Karpas-422 (cell line): Measurements from ENCODE around the gene RSPH4A. TPM values are rescaled to one million over a fixed set of nuclear protein-coding genes. Genes with fewer than 3 reads are reported as not detected.

Source experiments
- DNase-seq: peaks from one replicate; pipeline ENCODE4 v3.0.0-alpha.2; 2015
- H2AFZ ChIP-seq: fragments of 200-600 bp; sonication (generic); 2 replicates; pipeline ENCODE4 v1.6.1; 2014; ENCODE audit warnings: antibody characterized with exemption, low read length, mixed read lengths
- H3K27ac ChIP-seq: fragments of 200-600 bp; sonication (generic); 2 replicates; pipeline ENCODE4 v1.5.1; 2014; ENCODE audit warnings: mild to moderate bottlenecking, low read length, moderate library complexity
- H3K27me3 ChIP-seq: fragments of 200-600 bp; sonication (generic); 2 replicates; pipeline ENCODE4 v1.6.1; 2014; ENCODE audit warnings: low read length, mixed read lengths
- H3K36me3 ChIP-seq: fragments of 200-600 bp; sonication (generic); 2 replicates; pipeline ENCODE4 v1.6.1; 2014; ENCODE audit warnings: low read length, mixed read lengths; ENCODE audit not compliant: insufficient read depth
- H3K4me1 ChIP-seq: fragments of 200-600 bp; sonication (generic); 2 replicates; pipeline ENCODE4 v1.6.1; 2014; ENCODE audit warnings: mild to moderate bottlenecking, low read length, mixed read lengths
- H3K4me2 ChIP-seq: fragments of 200-600 bp; sonication (generic); 2 replicates; pipeline ENCODE4 v1.6.1; 2014; ENCODE audit warnings: low read length, low read depth, mild to moderate bottlenecking; ENCODE audit not compliant: poor library complexity, severe bottlenecking
- H3K4me3 ChIP-seq: fragments of 200-600 bp; sonication (generic); 2 replicates; pipeline ENCODE4 v1.5.1; 2014; ENCODE audit warnings: mild to moderate bottlenecking, antibody characterized with exemption, low read length, mixed read lengths
- H3K79me2 ChIP-seq: fragments of 200-600 bp; sonication (generic); 2 replicates; pipeline ENCODE4 v1.6.1; 2014; ENCODE audit warnings: mild to moderate bottlenecking, low read length, mixed read lengths
- H3K9ac ChIP-seq: fragments of 200-600 bp; sonication (generic); 2 replicates; pipeline ENCODE4 v1.6.0; 2014; ENCODE audit warnings: low read length
- H3K9me2 ChIP-seq: fragments of 200-600 bp; sonication (generic), shearing (Covaris generic); replicated peaks from 2 replicates; pipeline ENCODE4 v1.6.0; 2014; ENCODE audit warnings: mild to moderate bottlenecking, low read length, moderate library complexity; ENCODE audit not compliant: insufficient read depth
- H3K9me3 ChIP-seq: fragments of 300-700, 200-600 bp; sonication (generic); 2 replicates; pipeline ENCODE4 v1.6.1; 2014; ENCODE audit warnings: low read length, mixed read lengths
- H4K20me1 ChIP-seq: fragments of 200-600 bp; sonication (generic); 2 replicates; pipeline ENCODE4 v1.6.1; 2014; ENCODE audit warnings: mild to moderate bottlenecking, antibody characterized with exemption, low read length, low read depth; ENCODE audit not compliant: insufficient read depth
- total RNA-seq: library from RNA; depleted of rRNA; stranded (reverse); fragments of >200 nt; shearing (Covaris generic); gene quantifications from 2 replicates; pipeline ENCODE4 v1.2.3, GENCODE V29; 2014; ENCODE audit warnings: low replicate concordance

Gene RSPH4A
- total RNA-seq, 1 experiment from 2014 or later, result not detected

- Histone ChIP-seq H3K9me2 (no peaks in the 10 kb centered on the region), H3K27ac (no peak overlapping the region), H3K4me1 (peaks cover 47% of the 10 kb centered on the region), H3K9me3 (no peaks in the 10 kb centered on the region), H3K9ac (peak overlapping the region; percentile 54), H3K27me3 (no peaks in the 10 kb centered on the region), H3K36me3 (peaks cover 16% of the 10 kb centered on the region; the same call in 1 of the 2 replicates), H3K4me3 (peak overlapping the region; percentile 84), H3K79me2 (peaks cover 81% of the 10 kb centered on the region), H2AFZ (no peak overlapping the region), H4K20me1 (peaks cover 3% of the 10 kb centered on the region; the same call in 1 of the 2 replicates), H3K4me2 (peak overlapping the region; percentile 88)
- DNase-seq, result no peak
Observed at GRCh38 chr6:116665464-116665863, 49.2 kb downstream of the RSPH4A start.

DNA sequence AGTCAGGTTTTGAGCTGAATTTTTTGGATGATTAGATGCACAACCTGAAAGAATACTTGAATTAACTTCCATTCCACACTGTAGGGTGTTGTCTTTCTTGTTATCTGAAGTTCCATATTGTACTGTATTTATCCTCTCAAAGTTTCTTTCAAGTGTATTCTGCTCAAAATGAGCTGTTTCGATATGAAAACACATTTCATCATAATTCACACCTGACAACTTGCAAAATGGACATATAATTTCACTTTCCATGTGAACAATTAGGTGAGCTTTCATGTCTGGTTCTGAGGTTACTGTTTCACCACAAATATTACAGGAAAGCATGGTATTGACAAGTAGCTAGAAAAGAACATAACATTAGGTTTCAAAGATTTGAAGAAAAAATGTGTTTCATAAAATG, 50.6 kb downstream of the RSPH4A start:
- Histone ChIP-seq H3K27me3 (no peaks in the 10 kb centered on the region), H3K9ac (peak overlapping the region; percentile 54), H3K4me2 (peak overlapping the region; percentile 88), H3K9me3 (no peaks in the 10 kb centered on the region), H3K79me2 (peaks cover 67% of the 10 kb centered on the region), H3K4me1 (peaks cover 45% of the 10 kb centered on the region), H3K27ac (peak overlapping the region; percentile 76; the same call in 1 of the 2 replicates), H3K36me3 (peaks cover 16% of the 10 kb centered on the region; the same call in 1 of the 2 replicates), H3K9me2 (no peaks in the 10 kb centered on the region), H3K4me3 (peak overlapping the region; percentile 84), H2AFZ (no peak overlapping the region), H4K20me1 (peaks cover 3% of the 10 kb centered on the region; the same call in 1 of the 2 replicates)
- DNase-seq, result no peak

GRCh38 chr6:116667623-116668022, 51.3 kb downstream of the RSPH4A start:
- H3K9me3 ChIP-seq, result no peaks in the 10 kb centered on the region
- H3K27ac ChIP-seq, result peak overlapping the region; percentile 76
- H3K9ac ChIP-seq, result peak overlapping the region; percentile 78
- H3K36me3 ChIP-seq, result peaks cover 12% of the 10 kb centered on the region; the same call in 1 of the 2 replicates
- H2AFZ ChIP-seq, result no peak overlapping the region
- peak; percentile 81 for DNase-seq
- H4K20me1 ChIP-seq, result peaks cover 3% of the 10 kb centered on the region; the same call in 1 of the 2 replicates
- H3K79me2 ChIP-seq, result peaks cover 60% of the 10 kb centered on the region
- peak overlapping the region; percentile 88 for H3K4me2 ChIP-seq
- no peaks in the 10 kb centered on the region for H3K27me3 ChIP-seq
- peaks cover 38% of the 10 kb centered on the region for H3K4me1 ChIP-seq
- peak overlapping the region; percentile 84 for H3K4me3 ChIP-seq
- no peaks in the 10 kb centered on the region for H3K9me2 ChIP-seq

- Histone ChIP-seq H3K4me2 (no peak overlapping the region), H3K79me2 (peaks cover 13% of the 10 kb centered on the region), H3K36me3 (no peaks in the 10 kb centered on the region), H3K27ac (no peak overlapping the region), H2AFZ (no peak overlapping the region), H3K9me3 (no peaks in the 10 kb centered on the region), H3K9me2 (no peaks in the 10 kb centered on the region), H4K20me1 (no peaks in the 10 kb centered on the region), H3K4me3 (no peak overlapping the region), H3K9ac (no peak overlapping the region), H3K27me3 (no peaks in the 10 kb centered on the region), H3K4me1 (no peaks in the 10 kb centered on the region)
- DNase-seq, result no peak
Observed at GRCh38 chr6:116672306-116672705, 56.0 kb downstream of the RSPH4A start.

GRCh38 chr6:116676021-116676420, 59.7 kb downstream of the RSPH4A start:
- Histone ChIP-seq H3K36me3 (no peaks in the 10 kb centered on the region), H3K27me3 (no peaks in the 10 kb centered on the region), H3K4me3 (no peak overlapping the region), H4K20me1 (no peaks in the 10 kb centered on the region), H3K4me2 (no peak overlapping the region), H2AFZ (peak overlapping the region; percentile 20), H3K9me2 (no peaks in the 10 kb centered on the region), H3K9ac (no peak overlapping the region), H3K9me3 (no peaks in the 10 kb centered on the region), H3K27ac (no peak overlapping the region), H3K79me2 (no peaks in the 10 kb centered on the region; the same call in 1 of the 2 replicates), H3K4me1 (peaks cover 6% of the 10 kb centered on the region)
- DNase-seq, result no peak

- peaks cover 25% of the 10 kb centered on the region for H3K4me1 ChIP-seq
- H3K9me3 ChIP-seq, result no peaks in the 10 kb centered on the region
- peak; percentile 97 for DNase-seq
- H3K79me2 ChIP-seq, result peaks cover 48% of the 10 kb centered on the region
- H3K9me2 ChIP-seq, result no peaks in the 10 kb centered on the region
- peak within 1 kb of the TSS; percentile 93 for H3K9ac ChIP-seq
- H3K27me3 ChIP-seq, result no peaks in the 10 kb centered on the region
- no peaks in the 10 kb centered on the region for H4K20me1 ChIP-seq
- peaks cover 15% of the 10 kb centered on the region for H3K36me3 ChIP-seq
- peak within 1 kb of the TSS; percentile 97 for H3K4me3 ChIP-seq
- H3K4me2 ChIP-seq, result peak within 1 kb of the TSS; percentile 99
- H3K27ac ChIP-seq, result peak within 1 kb of the TSS; percentile 62
- peak within 1 kb of the TSS; percentile 83 for H2AFZ ChIP-seq
Observed at GRCh38 chr6:116680880-116681672, 64.8 kb downstream of the RSPH4A start, which contains the start of gene KPNA5. Gene KPNA5, plus strand, starts transcription at chr6:116681211. Its CDS starts 124 bp downstream, at chr6:116681335.

DNA sequence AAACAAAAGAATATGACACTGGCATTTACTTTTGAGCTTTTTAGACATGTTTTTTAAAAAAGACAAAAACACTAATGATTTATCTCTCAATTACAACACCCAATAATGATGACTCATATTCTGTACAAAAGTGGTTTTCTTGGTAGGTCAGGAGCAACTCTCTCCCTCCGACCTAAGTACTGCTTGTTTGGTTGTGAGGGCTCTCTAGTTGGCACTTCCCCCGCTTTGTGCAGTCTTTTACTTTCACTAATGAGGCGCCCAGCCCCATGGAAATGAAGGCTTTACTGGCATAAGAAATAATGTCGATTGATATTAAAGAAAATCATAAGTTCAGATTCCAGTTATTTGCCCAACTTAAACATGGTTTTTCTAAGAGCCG, 66.0 kb downstream of the RSPH4A start:
- H3K36me3 ChIP-seq, result peaks cover 15% of the 10 kb centered on the region
- peaks cover 60% of the 10 kb centered on the region for H3K79me2 ChIP-seq
- peaks cover 37% of the 10 kb centered on the region for H3K4me1 ChIP-seq
- no peaks in the 10 kb centered on the region for H3K9me3 ChIP-seq
- H3K9ac ChIP-seq, result peak overlapping the region; percentile 30; the same call in 1 of the 2 replicates
- H4K20me1 ChIP-seq, result no peaks in the 10 kb centered on the region
- H3K27me3 ChIP-seq, result no peaks in the 10 kb centered on the region
- peak overlapping the region; percentile 26; the same call in 1 of the 2 replicates for H3K27ac ChIP-seq
- no peak overlapping the region for H2AFZ ChIP-seq
- no peaks in the 10 kb centered on the region for H3K9me2 ChIP-seq
- H3K4me2 ChIP-seq, result peak overlapping the region; percentile 99
- H3K4me3 ChIP-seq, result peak overlapping the region; percentile 97
- no peak for DNase-seq
